Measurements from ENCODE around the gene NCOA5. TPM values are rescaled to one million over a fixed set of nuclear protein-coding genes. Genes with fewer than 3 reads are reported as not detected.

NCOA5 gene
- total RNA-seq, 1 experiment from 2014 or later, result 52.5 TPM

DNA sequence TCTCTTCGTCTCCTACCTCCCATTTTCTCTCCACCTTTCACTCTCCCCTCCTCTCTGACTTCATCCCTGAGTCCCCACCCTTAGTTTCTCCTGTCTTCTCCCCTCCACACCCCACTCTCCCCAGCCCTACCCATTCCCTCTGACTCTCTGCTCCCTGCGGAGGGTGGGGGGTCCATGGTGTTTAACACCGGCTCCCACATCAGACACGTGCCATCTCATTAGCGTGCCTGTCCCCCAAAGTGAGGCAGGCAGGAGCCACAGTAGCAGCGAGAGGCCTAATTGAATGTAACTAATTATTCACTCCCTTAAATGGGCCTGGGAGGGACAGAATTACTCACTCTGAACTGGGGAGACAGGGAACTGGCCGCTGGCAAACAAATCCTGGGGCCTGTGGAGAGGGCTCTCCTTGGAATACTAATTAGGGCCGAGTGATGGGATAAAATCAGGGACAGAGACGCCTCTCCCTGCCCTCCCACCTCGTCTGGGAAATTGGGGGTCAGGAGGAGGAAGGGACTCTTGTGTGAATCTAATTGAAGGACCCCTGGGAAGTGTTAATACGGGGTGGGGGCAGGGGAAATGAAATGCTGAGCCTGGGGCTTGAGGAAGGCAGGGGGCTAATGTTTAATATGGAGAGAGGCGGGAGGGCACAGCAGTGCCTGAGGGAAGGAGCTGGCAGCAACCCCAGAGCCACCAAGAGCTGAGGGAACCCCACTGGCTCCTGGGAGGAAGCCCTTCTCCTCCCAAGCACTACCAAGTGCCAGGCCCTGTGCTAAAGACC is 46.3 kb upstream of the NCOA5 start:
- Mint-ChIP-seq H3K27ac (ENCODE audit: unreplicated experiment) (no peak overlapping the region), H3K4me1 (ENCODE audit: low read depth, unreplicated experiment) (no peaks in the 10 kb centered on the region), H3K36me3 (ENCODE audit: insufficient read depth, unreplicated experiment) (no peaks in the 10 kb centered on the region), H3K9me3 (ENCODE audit: unreplicated experiment) (no peaks in the 10 kb centered on the region), H3K4me3 (ENCODE audit: unreplicated experiment) (no peak overlapping the region), H3K27me3 (ENCODE audit: insufficient read depth, unreplicated experiment) (peaks cover 37% of the 10 kb centered on the region)
- POLR2A ChIA-PET, result no interaction called here
- Histone ChIP-seq H3K4me3 (ENCODE audit: low read depth, low read length) (no peak overlapping the region), H3K36me3 (ENCODE audit: control insufficient read depth, insufficient read depth, low read length) (no peaks in the 10 kb centered on the region), H3K9me3 (no peaks in the 10 kb centered on the region), H3K27me3 (replicated peaks; ENCODE audit: control insufficient read depth, insufficient read depth, low read length) (no peaks in the 10 kb centered on the region; the same call in 1 of the 2 replicates), H3K4me1 (no peaks in the 10 kb centered on the region)
- intact Hi-C loops (cut with micrococcal nuclease; ENCODE audit: unreplicated experiment), result no loop called here
- BruUV-seq (replicated peaks), result no TSS peak
- CTCF ChIA-PET, result interaction anchor here (0.5 to 0.6 kb wide), 2 partner anchors 12 to 228 kb away, joined by 3 to 4 read pairs; no protein-coding TSS in a partner anchor
- no peak for DNase-seq
- TF ChIP-seq, protein P1, sequence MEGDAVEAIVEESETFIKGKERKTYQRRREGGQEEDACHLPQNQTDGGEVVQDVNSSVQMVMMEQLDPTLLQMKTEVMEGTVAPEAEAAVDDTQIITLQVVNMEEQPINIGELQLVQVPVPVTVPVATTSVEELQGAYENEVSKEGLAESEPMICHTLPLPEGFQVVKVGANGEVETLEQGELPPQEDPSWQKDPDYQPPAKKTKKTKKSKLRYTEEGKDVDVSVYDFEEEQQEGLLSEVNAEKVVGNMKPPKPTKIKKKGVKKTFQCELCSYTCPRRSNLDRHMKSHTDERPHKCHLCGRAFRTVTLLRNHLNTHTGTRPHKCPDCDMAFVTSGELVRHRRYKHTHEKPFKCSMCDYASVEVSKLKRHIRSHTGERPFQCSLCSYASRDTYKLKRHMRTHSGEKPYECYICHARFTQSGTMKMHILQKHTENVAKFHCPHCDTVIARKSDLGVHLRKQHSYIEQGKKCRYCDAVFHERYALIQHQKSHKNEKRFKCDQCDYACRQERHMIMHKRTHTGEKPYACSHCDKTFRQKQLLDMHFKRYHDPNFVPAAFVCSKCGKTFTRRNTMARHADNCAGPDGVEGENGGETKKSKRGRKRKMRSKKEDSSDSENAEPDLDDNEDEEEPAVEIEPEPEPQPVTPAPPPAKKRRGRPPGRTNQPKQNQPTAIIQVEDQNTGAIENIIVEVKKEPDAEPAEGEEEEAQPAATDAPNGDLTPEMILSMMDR (IDR thresholded peaks at IDR 0.05; ENCODE audit: insufficient read depth in 1 of 2, low read depth in 1 of 2, low read length in 1 of 2, severe bottlenecking in 1 of 2, unreplicated experiment in 1 of 2), result no peak

DNA sequence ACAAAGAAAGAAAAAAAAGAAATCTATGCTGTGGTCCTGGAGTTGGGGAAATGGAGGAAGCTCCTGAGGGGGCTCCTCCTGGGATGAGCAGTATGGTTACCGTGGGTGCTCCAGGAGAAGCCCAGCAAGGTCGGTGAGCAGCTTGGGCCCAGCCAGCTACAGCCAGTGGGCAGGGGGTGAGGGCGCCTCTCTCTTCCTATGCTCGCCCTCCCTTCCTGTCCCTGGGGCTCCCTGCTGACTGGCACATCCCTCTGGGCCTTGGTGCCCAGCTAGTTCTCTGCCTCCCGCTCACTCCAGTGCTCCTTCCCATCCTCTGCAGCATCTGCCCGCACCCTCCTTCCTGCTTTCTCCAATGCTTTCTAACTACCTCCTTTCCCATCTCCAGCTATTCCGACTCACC is 45.0 kb upstream of the NCOA5 start:
- Histone ChIP-seq H3K9me3 (no peaks in the 10 kb centered on the region), H3K27me3 (replicated peaks; ENCODE audit: control insufficient read depth, insufficient read depth, low read length) (peaks cover 4% of the 10 kb centered on the region), H3K4me3 (ENCODE audit: low read depth, low read length) (no peak overlapping the region), H3K36me3 (ENCODE audit: control insufficient read depth, insufficient read depth, low read length) (no peaks in the 10 kb centered on the region), H3K4me1 (no peaks in the 10 kb centered on the region)
- CTCF ChIA-PET, result interaction anchor here (0.7 to 1.2 kb wide), 3 partner anchors 11 to 272 kb away, joined by 3 to 4 read pairs (median 3); no protein-coding TSS in a partner anchor
- H3K4me3 Mint-ChIP-seq (ENCODE audit: unreplicated experiment), result no peak overlapping the region
- H3K9me3 Mint-ChIP-seq (ENCODE audit: unreplicated experiment), result no peaks in the 10 kb centered on the region
- H3K27me3 Mint-ChIP-seq (ENCODE audit: insufficient read depth, unreplicated experiment), result peaks cover 31% of the 10 kb centered on the region
- no peaks in the 10 kb centered on the region for H3K4me1 Mint-ChIP-seq (ENCODE audit: low read depth, unreplicated experiment)
- no peak for DNase-seq
- intact Hi-C loops (cut with micrococcal nuclease; ENCODE audit: unreplicated experiment), result loop anchor here (5.0 kb wide), 3 partner anchors 112 to 173 kb away; partner anchors contain the start of gene CDH22
- BruUV-seq (replicated peaks), result no TSS peak
- TF ChIP-seq, protein P1 (IDR thresholded peaks at IDR 0.05; ENCODE audit: insufficient read depth in 1 of 2, low read depth in 1 of 2, low read length in 1 of 2, severe bottlenecking in 1 of 2, unreplicated experiment in 1 of 2), result no peak
- H3K36me3 Mint-ChIP-seq (ENCODE audit: insufficient read depth, unreplicated experiment), result no peaks in the 10 kb centered on the region
- POLR2A ChIA-PET, result interaction anchor here (0.5 kb wide), 1 partner anchor 112 kb away, joined by 3 read pairs; no protein-coding TSS in a partner anchor
- no peak overlapping the region for H3K27ac Mint-ChIP-seq (ENCODE audit: unreplicated experiment)

DNA sequence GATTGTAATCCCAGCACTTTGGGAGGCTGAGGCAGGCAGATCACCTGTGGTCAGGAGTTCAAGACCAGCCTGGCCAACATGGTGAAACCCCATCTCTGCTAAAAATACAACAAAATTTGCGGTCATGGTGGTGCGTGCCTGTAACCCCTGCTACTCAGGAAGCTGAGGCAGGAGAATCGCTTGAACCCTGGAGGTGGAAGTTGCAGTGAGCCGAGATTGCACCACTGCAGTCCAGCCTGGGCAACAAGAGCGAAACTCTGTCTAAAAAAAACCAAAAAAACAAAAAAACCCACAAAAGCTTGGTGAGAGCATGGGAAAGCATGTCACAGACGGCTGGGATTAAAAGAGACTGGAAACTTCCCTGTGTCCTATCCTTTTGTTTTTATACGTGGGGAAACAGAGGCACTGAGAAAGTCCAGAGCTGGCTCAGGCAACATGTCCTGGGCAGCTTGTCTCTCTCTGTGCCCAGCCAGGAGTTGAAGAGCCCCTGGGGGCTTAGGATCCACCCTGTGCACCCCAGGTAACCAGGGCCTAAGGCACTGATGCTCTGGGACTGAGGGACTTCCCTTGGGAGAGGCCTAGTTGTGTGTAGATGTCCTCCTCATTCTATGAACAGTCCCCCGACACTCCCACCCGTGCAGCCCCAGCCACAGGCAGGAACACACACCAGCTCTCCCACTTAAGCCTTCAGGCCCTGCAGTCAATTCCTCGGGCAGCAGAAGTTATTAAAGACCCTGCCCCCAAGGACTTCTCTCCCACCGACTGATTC is 44.3 kb upstream of the NCOA5 start:
- intact Hi-C loops (cut with micrococcal nuclease; ENCODE audit: unreplicated experiment), result loop anchor here (2.0 to 5.0 kb wide), 5 partner anchors 112 to 547 kb away; partner anchors contain the start of gene CDH22
- CTCF ChIA-PET, result interaction anchor here (0.7 to 1.2 kb wide), 3 partner anchors 11 to 273 kb away, joined by 3 to 4 read pairs (median 3); no protein-coding TSS in a partner anchor
- H3K4me3 ChIP-seq (ENCODE audit: low read depth, low read length), result no peak overlapping the region
- H3K4me1 ChIP-seq, result no peaks in the 10 kb centered on the region
- POLR2A ChIA-PET, result interaction anchor here (0.5 kb wide), 1 partner anchor 111 kb away, joined by 3 read pairs; no protein-coding TSS in a partner anchor
- H3K9me3 ChIP-seq, result no peaks in the 10 kb centered on the region
- no peak for DNase-seq
- H3K27me3 Mint-ChIP-seq (ENCODE audit: insufficient read depth, unreplicated experiment), result peaks cover 32% of the 10 kb centered on the region
- TF ChIP-seq, protein P1 (IDR thresholded peaks at IDR 0.05; ENCODE audit: insufficient read depth in 1 of 2, low read depth in 1 of 2, low read length in 1 of 2, severe bottlenecking in 1 of 2, unreplicated experiment in 1 of 2), result no peak
- H3K9me3 Mint-ChIP-seq (ENCODE audit: unreplicated experiment), result no peaks in the 10 kb centered on the region
- no peaks in the 10 kb centered on the region for H3K36me3 ChIP-seq (ENCODE audit: control insufficient read depth, insufficient read depth, low read length)
- peaks cover 4% of the 10 kb centered on the region for H3K27me3 ChIP-seq (replicated peaks; ENCODE audit: control insufficient read depth, insufficient read depth, low read length)
- no peaks in the 10 kb centered on the region for H3K36me3 Mint-ChIP-seq (ENCODE audit: insufficient read depth, unreplicated experiment)
- H3K4me3 Mint-ChIP-seq (ENCODE audit: unreplicated experiment), result no peak overlapping the region
- H3K27ac Mint-ChIP-seq (ENCODE audit: unreplicated experiment), result no peak overlapping the region
- no TSS peak for BruUV-seq (replicated peaks)
- no peaks in the 10 kb centered on the region for H3K4me1 Mint-ChIP-seq (ENCODE audit: low read depth, unreplicated experiment)

Data from Caco-2 (cell line).